Omental fat pad (tissue), 4 donors: ENCODE measurements around the gene KRTAP10-12. TPM values are rescaled to one million over a fixed set of nuclear protein-coding genes. Genes with fewer than 3 reads are reported as not detected.
"Not testable (repeated sequence)": the region's sequence is repeated elsewhere in the genome, so short reads cannot be mapped to it uniquely, and the experiment has no call there.

Experiments
- ATAC-seq: fragments of 150-250 bp; one replicate; pipeline ENCODE4 v1.9.1; 2016; ENCODE audit warnings: mild to moderate bottlenecking, moderate library complexity; ENCODE audit not compliant: low FRiP score
- DNase-seq: peaks from one replicate; pipeline ENCODE4 v3.0.0-alpha.2; 2019; ENCODE audit warnings: low spot score
- CTCF ChIP-seq, 3 donors: fragments of 450-650 bp; IDR thresholded peaks; one replicate each; pipeline ENCODE4 v1.5.1; 2016 to 2017; ENCODE audit warnings: antibody characterized with exemption in 3 of 3, mild to moderate bottlenecking in 3 of 3, moderate library complexity in 2 of 3
- total RNA-seq, 4 donors: library from RNA; depleted of rRNA; stranded (reverse); fragments of >200 nt; gene quantifications; one replicate each; pipeline ENCODE4 v1.1.0, GENCODE V29; 2016

The KRTAP10-12 gene
- not detected for total RNA-seq

- not testable (repeated sequence) for ATAC-seq, DNase-seq
Measured at GRCh38 chr21:44697172-44697810, at the start of gene KRTAP10-12. KRTAP10-12 (plus strand) TSS chr21:44697172; CDS start chr21:44697202, 30 bp downstream.

DNA sequence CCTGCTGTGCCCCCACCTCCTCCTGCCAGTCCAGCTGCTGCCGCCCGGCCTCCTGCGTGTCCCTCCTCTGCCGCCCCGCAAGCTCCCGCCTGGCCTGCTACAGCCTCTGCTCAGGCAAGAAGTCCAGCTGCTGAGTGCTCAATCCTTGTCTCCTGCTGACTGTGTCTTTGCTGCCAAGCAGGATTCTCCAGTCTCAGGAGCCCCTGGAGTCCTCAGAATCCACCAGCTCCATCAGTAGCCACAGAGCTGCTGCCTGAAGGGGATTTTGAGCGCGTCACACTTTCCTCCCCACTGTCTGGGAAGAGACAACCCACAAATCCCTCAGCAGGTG, 49.8 kb upstream of the KRTAP10-12 start:
- ATAC-seq (no peak), DNase-seq (no peak)
- no peak for TF ChIP-seq CTCF (IDR thresholded peaks at IDR 0.05)

- ATAC-seq, result no peak
- DNase-seq, result no peak
- TF ChIP-seq CTCF (IDR thresholded peaks at IDR 0.05), result no peak
Measured at GRCh38 chr21:44648557-44649311, 48.2 kb upstream of the KRTAP10-12 start.

DNA sequence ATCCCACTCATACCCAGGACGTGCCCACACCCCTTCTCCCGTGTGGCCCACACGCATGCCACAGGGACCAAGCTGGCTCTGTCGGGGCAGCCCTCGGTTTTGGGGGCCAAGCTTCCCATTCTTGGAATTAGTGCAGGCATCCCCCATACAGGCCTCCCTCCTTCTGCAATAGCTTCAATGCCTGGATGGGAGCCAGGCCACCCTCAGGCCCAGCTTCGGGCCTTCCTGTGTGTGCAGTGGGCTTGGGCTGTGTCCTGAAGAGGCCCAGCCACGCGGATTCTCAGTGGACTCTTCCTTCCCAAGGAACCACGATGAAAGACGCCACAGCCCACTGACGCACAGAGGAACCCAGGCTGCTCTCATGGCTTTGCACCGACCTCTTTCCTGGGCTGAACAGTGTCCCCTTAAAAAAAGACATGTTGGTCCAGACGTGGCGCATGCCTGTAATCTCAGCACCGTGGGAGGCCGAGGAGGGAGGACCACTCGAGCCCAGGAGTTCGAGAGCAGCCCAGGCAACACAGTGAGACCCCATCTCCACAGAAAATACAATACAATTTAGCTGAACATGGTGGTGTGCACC, 47.4 kb upstream of the KRTAP10-12 start:
- no peak for ATAC-seq
- no peak for TF ChIP-seq CTCF (IDR thresholded peaks at IDR 0.05)
- no peak for DNase-seq

- TF ChIP-seq CTCF (IDR thresholded peaks at IDR 0.05), result no peak
- no peak for DNase-seq
- ATAC-seq, result no peak
Measured at GRCh38 chr21:44650265-44650972, 46.6 kb upstream of the KRTAP10-12 start.

GRCh38 chr21:44650973-44651675, 45.8 kb upstream of the KRTAP10-12 start:
- no peak for TF ChIP-seq CTCF (IDR thresholded peaks at IDR 0.05)
- DNase-seq (no peak), ATAC-seq (no peak)

GRCh38 chr21:44653123-44653522, 43.8 kb upstream of the KRTAP10-12 start:
- TF ChIP-seq CTCF (IDR thresholded peaks at IDR 0.05), result no peak
- no peak for ATAC-seq
- no peak for DNase-seq
